ENCODE data around the gene OR51E1.

The OR51E1 gene

DNA sequence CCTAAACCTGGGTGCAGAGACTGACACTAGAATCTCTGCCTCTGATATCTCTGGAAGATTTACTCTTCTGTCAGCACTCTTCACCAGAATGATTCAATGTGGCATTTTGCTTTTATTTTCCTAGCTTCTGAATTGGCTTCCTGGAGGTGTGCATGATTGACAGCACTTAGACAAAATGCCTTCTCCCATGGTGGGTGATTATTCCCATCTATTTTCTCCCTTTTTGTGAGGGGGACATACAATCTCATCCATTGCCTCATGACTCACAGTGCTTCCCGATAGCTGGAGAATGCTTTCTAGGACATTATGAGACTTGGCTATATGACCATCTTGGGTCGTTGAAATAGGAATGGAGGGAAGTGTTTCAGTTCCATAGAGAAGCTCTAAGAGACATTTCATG, 31.8 kb upstream of the OR51E1 start:
- no peak for ATAC-seq
- no peak for TF ChIP-seq ESRRG (CRISPR knock-in tag; IDR thresholded peaks at IDR 0.05)
- no peak for TF ChIP-seq ZC3H10 (CRISPR knock-in tag; IDR thresholded peaks at IDR 0.05)
- TF ChIP-seq, protein P1, sequence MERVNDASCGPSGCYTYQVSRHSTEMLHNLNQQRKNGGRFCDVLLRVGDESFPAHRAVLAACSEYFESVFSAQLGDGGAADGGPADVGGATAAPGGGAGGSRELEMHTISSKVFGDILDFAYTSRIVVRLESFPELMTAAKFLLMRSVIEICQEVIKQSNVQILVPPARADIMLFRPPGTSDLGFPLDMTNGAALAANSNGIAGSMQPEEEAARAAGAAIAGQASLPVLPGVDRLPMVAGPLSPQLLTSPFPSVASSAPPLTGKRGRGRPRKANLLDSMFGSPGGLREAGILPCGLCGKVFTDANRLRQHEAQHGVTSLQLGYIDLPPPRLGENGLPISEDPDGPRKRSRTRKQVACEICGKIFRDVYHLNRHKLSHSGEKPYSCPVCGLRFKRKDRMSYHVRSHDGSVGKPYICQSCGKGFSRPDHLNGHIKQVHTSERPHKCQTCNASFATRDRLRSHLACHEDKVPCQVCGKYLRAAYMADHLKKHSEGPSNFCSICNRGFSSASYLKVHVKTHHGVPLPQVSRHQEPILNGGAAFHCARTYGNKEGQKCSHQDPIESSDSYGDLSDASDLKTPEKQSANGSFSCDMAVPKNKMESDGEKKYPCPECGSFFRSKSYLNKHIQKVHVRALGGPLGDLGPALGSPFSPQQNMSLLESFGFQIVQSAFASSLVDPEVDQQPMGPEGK (CRISPR knock-in tag; IDR thresholded peaks at IDR 0.05; ENCODE audit: borderline replicate concordance), result no peak
- no peak for TF ChIP-seq ARNTL (CRISPR knock-in tag; IDR thresholded peaks at IDR 0.05; ENCODE audit: borderline replicate concordance, low read depth)
- TF ChIP-seq TCF4 (CRISPR knock-in tag; IDR thresholded peaks at IDR 0.05; ENCODE audit: borderline replicate concordance), result no peak
- no peak for TF ChIP-seq PPARA (CRISPR knock-in tag; IDR thresholded peaks at IDR 0.05; ENCODE audit: borderline replicate concordance)
- TF ChIP-seq, protein P2, sequence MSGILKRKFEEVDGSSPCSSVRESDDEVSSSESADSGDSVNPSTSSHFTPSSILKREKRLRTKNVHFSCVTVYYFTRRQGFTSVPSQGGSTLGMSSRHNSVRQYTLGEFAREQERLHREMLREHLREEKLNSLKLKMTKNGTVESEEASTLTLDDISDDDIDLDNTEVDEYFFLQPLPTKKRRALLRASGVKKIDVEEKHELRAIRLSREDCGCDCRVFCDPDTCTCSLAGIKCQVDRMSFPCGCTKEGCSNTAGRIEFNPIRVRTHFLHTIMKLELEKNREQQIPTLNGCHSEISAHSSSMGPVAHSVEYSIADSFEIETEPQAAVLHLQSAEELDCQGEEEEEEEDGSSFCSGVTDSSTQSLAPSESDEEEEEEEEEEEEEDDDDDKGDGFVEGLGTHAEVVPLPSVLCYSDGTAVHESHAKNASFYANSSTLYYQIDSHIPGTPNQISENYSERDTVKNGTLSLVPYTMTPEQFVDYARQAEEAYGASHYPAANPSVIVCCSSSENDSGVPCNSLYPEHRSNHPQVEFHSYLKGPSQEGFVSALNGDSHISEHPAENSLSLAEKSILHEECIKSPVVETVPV (CRISPR knock-in tag; IDR thresholded peaks at IDR 0.05), result no peak
- TF ChIP-seq TOX (CRISPR knock-in tag; IDR thresholded peaks at IDR 0.05; ENCODE audit: borderline replicate concordance), result no peak
- TF ChIP-seq ZNF70 (CRISPR knock-in tag; IDR thresholded peaks at IDR 0.05), result no peak
- TF ChIP-seq ISL1 (CRISPR knock-in tag; IDR thresholded peaks at IDR 0.05), result no peak
- no peak for TF ChIP-seq BACH2 (CRISPR knock-in tag; IDR thresholded peaks at IDR 0.05; ENCODE audit: borderline replicate concordance)

DNA sequence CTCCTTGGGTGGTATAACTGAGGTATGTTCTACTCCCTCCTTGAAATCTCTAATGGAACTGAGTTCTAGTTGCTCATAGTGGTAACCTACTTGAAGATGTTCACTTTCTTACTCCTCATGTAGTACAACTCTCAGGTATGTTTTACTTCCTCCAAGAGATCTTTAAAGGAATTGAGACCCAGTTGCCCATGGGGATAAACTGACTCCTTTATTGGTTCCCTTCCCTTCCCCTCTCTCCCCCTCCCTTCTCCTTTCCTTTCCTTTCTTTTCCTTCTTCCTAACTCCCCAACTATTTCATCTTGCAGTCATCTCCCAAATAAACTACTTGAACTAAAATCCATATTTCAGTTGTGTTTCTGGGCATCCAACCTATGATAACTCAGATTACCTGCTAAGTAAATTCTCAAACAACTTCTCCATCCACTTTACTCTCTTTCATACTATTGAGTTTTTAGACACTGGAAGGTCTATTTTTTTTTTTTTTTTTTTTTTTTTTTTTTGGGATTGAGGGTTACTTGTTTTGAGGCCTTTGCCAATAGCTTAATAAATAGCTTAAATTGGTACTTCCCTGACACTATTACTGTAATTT, 27.8 kb upstream of the OR51E1 start:
- ATAC-seq, result no peak
- TF ChIP-seq TCF4 (CRISPR knock-in tag; IDR thresholded peaks at IDR 0.05; ENCODE audit: borderline replicate concordance) (no peak), ZFP3 (CRISPR knock-in tag; IDR thresholded peaks at IDR 0.05) (no peak), TOX (CRISPR knock-in tag; IDR thresholded peaks at IDR 0.05; ENCODE audit: borderline replicate concordance) (no peak), ZNF70 (CRISPR knock-in tag; IDR thresholded peaks at IDR 0.05) (no peak), ZNF8 (CRISPR knock-in tag; IDR thresholded peaks at IDR 0.05) (no peak), ZFP30 (CRISPR knock-in tag; IDR thresholded peaks at IDR 0.05) (no peak), PPARA (CRISPR knock-in tag; IDR thresholded peaks at IDR 0.05; ENCODE audit: borderline replicate concordance) (no peak)
- TF ChIP-seq, protein P3, sequence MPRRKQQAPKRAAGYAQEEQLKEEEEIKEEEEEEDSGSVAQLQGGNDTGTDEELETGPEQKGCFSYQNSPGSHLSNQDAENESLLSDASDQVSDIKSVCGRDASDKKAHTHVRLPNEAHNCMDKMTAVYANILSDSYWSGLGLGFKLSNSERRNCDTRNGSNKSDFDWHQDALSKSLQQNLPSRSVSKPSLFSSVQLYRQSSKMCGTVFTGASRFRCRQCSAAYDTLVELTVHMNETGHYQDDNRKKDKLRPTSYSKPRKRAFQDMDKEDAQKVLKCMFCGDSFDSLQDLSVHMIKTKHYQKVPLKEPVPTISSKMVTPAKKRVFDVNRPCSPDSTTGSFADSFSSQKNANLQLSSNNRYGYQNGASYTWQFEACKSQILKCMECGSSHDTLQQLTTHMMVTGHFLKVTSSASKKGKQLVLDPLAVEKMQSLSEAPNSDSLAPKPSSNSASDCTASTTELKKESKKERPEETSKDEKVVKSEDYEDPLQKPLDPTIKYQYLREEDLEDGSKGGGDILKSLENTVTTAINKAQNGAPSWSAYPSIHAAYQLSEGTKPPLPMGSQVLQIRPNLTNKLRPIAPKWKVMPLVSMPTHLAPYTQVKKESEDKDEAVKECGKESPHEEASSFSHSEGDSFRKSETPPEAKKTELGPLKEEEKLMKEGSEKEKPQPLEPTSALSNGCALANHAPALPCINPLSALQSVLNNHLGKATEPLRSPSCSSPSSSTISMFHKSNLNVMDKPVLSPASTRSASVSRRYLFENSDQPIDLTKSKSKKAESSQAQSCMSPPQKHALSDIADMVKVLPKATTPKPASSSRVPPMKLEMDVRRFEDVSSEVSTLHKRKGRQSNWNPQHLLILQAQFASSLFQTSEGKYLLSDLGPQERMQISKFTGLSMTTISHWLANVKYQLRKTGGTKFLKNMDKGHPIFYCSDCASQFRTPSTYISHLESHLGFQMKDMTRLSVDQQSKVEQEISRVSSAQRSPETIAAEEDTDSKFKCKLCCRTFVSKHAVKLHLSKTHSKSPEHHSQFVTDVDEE (CRISPR knock-in tag; IDR thresholded peaks at IDR 0.05), result no peak

DNA sequence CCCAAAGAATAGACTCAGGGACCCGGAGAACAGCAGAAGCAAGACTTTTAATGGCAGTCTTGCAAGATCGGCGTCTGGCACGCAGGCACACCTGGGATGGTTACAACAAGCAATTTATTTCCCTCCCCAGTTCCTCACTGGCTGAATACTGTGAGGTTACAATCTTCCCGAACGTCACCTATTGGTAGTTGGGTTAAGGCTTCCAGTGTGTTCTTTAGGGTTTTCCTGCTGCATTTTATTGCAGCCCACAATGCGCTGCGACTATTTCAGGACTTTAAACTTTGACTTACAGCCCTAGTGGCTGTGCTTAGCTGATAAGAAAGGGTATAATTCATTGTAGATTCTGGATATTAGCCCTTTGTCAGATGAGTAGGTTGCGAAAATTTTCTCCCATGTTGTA, 24.3 kb upstream of the OR51E1 start:
- ATAC-seq, result no peak
- TF ChIP-seq ZNF70 (CRISPR knock-in tag; IDR thresholded peaks at IDR 0.05), result no peak
- TF ChIP-seq ZNF8 (CRISPR knock-in tag; IDR thresholded peaks at IDR 0.05), result no peak
- TF ChIP-seq RARB (CRISPR knock-in tag; IDR thresholded peaks at IDR 0.05), result no peak
- TF ChIP-seq BACH2 (CRISPR knock-in tag; IDR thresholded peaks at IDR 0.05; ENCODE audit: borderline replicate concordance), result no peak
- TF ChIP-seq GLIS3 (CRISPR knock-in tag; IDR thresholded peaks at IDR 0.05), result no peak
- TF ChIP-seq ESRRG (CRISPR knock-in tag; IDR thresholded peaks at IDR 0.05), result no peak
- TF ChIP-seq, protein P3 (CRISPR knock-in tag; IDR thresholded peaks at IDR 0.05), result no peak

All from SK-N-SH treated with all-trans-retinoic acid at 6 μM for 48 hours (cell line).